Breast epithelium (tissue), 4 donors: ENCODE measurements around the gene MED7. TPM values are rescaled to one million over a fixed set of nuclear protein-coding genes. Genes with fewer than 3 reads are reported as not detected.

ENCODE experiments used
- DNase-seq, 2 donors: peaks; one replicate each; pipeline ENCODE4 v3.0.0-alpha.2; 2019; ENCODE audit warnings: low spot score in 2 of 2
- H3K27ac ChIP-seq, 2 donors: fragments of 200-600 bp; sonication (generic) in 1 of 2; one replicate each; pipeline ENCODE4 v1.5.1; 2016 to 2019; ENCODE audit warnings: mild to moderate bottlenecking in 1 of 2
- H3K27me3 ChIP-seq, 2 donors: fragments of 200-600 bp; sonication (generic) in 1 of 2; one replicate each; pipeline versions ENCODE4 v1.5.1 to v1.6.0; 2017 to 2019; ENCODE audit warnings: control low read depth in 1 of 2, mild to moderate bottlenecking in 1 of 2
- H3K36me3 ChIP-seq: fragments of 200-600 bp; one replicate; pipeline ENCODE4 v1.5.1; 2019
- H3K4me1 ChIP-seq, 2 donors: fragments of 200-600 bp; sonication (generic); one replicate each; pipeline ENCODE4 v1.5.1; 2016 to 2019; ENCODE audit warnings: control low read depth in 1 of 2
- H3K4me3 ChIP-seq, 3 donors: fragments of 200-600 bp; sonication (generic); 1 replicate in 2 of 3; 2 replicates in 1 of 3; pipeline ENCODE4 v1.5.1; 2016 to 2019; ENCODE audit warnings: mild to moderate bottlenecking in 3 of 3, moderate library complexity in 2 of 3
- H3K9me3 ChIP-seq, 2 donors: fragments of 200-600 bp; sonication (generic) in 1 of 2; one replicate each; pipeline ENCODE4 v1.5.1; 2016 to 2019; ENCODE audit warnings: control low read depth in 1 of 2
- POLR2A ChIP-seq: fragments of 450-650 bp; IDR thresholded peaks from one replicate; pipeline ENCODE4 v1.6.1; 2016; ENCODE audit warnings: antibody characterized with exemption, mild to moderate bottlenecking, moderate library complexity
- POLR2AphosphoS5 ChIP-seq, 3 donors: sonication (generic); formaldehyde crosslinking; IDR thresholded peaks; one replicate each; pipeline ENCODE4 v1.6.1; 2017; ENCODE audit warnings: antibody characterized with exemption in 3 of 3
- intact Hi-C: fragments of 100-400 bp; cut with DNase I; formaldehyde crosslinking; loops from one replicate; pipeline ENCODE4 v1.15.1; 2023; ENCODE audit warnings: low total_unique reads
- total RNA-seq, 3 donors: library from RNA; depleted of rRNA; stranded (reverse); fragments of >200 nt; gene quantifications; one replicate each; pipeline ENCODE4 v1.1.0, GENCODE V29; 2016
- TF ChIP-seq, protein P1 (sequence below), 3 donors: fragments of 450-650 bp; IDR thresholded peaks; one replicate each; pipeline ENCODE4 v1.5.1; 2016 to 2017; ENCODE audit warnings: antibody characterized with exemption in 3 of 3, mild to moderate bottlenecking in 3 of 3, moderate library complexity in 3 of 3

MED7 gene
- total RNA-seq, 3 donors from 2014 or later: 12.2 to 15.5 (median 14.4) TPM

DNA sequence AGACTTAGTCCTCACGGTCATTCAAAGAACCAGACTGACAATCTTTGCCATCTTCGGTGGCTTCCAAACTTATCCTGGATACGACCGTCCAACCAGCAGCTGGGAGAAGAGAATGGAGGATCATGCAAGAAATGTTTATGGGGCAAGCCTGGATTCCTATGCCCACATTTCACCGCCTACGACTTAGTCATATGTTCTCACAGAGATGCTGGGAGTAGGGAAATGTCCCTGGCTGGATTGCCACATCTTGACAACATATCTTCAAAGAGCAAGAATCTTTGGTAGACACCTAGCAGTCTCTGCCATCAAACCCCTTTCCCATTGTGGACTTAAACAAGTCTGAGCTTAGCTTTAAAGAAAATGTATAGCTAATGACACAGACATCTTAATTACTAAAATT is 5.0 kb downstream of the MED7 start:
- intact Hi-C loops: no loop called here
- TF ChIP-seq, protein P1, sequence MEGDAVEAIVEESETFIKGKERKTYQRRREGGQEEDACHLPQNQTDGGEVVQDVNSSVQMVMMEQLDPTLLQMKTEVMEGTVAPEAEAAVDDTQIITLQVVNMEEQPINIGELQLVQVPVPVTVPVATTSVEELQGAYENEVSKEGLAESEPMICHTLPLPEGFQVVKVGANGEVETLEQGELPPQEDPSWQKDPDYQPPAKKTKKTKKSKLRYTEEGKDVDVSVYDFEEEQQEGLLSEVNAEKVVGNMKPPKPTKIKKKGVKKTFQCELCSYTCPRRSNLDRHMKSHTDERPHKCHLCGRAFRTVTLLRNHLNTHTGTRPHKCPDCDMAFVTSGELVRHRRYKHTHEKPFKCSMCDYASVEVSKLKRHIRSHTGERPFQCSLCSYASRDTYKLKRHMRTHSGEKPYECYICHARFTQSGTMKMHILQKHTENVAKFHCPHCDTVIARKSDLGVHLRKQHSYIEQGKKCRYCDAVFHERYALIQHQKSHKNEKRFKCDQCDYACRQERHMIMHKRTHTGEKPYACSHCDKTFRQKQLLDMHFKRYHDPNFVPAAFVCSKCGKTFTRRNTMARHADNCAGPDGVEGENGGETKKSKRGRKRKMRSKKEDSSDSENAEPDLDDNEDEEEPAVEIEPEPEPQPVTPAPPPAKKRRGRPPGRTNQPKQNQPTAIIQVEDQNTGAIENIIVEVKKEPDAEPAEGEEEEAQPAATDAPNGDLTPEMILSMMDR (IDR thresholded peaks at IDR 0.05): no peak
- TF ChIP-seq POLR2AphosphoS5 (IDR thresholded peaks at IDR 0.05): no peak
- TF ChIP-seq POLR2A: no peak
- Histone ChIP-seq H3K36me3 (no peaks in the 10 kb centered on the region), H3K9me3 (no peaks in the 10 kb centered on the region), H3K27me3 (no peaks in the 10 kb centered on the region), H3K4me1 (no peaks in the 10 kb centered on the region), H3K27ac (no peak overlapping the region), H3K4me3 (no peak overlapping the region)
- no peak for DNase-seq

DNA sequence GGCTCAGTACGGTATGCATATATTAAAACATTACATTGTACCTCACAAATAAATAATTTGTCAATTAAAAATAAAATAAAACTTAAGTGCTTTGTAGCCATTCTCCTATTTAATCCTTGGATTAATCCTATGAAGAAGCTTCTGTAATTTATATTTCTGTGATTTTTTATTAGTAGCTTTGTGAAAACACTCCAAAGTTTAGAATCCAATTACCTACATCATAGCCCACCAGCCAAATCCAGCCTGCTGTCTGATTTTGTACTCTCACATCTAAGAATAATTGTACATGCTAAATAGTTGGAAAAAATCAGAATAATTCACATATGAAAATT is 10.4 kb downstream of the MED7 start:
- TF ChIP-seq POLR2AphosphoS5 (IDR thresholded peaks at IDR 0.05) (no peak), POLR2A (no peak)
- TF ChIP-seq, protein P1 (IDR thresholded peaks at IDR 0.05): no peak
- Histone ChIP-seq H3K27ac (no peak overlapping the region), H3K27me3 (no peaks in the 10 kb centered on the region), H3K36me3 (no peaks in the 10 kb centered on the region), H3K9me3 (no peaks in the 10 kb centered on the region), H3K4me1 (no peaks in the 10 kb centered on the region), H3K4me3 (no peak overlapping the region)
- no peak for DNase-seq
- intact Hi-C loops: no loop called here

DNA sequence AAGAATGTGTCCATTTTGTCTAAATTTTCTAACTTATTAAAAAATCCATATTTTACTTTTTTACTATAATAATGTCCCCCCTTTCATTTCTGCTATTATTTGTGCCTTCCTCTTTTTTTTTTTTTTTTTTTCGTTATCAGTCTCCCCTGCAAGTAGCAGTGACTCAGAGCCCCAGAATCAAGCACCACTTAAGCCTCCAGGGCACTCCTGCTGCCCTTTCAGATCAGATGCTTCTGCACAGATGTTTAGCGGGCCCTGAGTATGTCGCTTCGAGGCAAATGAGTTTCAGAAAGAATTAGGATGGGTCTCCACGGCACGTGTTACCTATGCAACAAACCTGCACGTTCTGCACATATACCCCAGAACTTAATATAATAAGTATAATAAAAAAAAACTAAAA is 11.7 kb downstream of the MED7 start:
- H3K36me3 ChIP-seq: no peaks in the 10 kb centered on the region
- no peaks in the 10 kb centered on the region for H3K9me3 ChIP-seq
- intact Hi-C loops: no loop called here
- H3K27me3 ChIP-seq: no peaks in the 10 kb centered on the region
- TF ChIP-seq POLR2A (no peak), POLR2AphosphoS5 (IDR thresholded peaks at IDR 0.05) (no peak)
- TF ChIP-seq, protein P1 (IDR thresholded peaks at IDR 0.05): no peak
- no peak overlapping the region for H3K4me3 ChIP-seq
- no peak for DNase-seq
- H3K4me1 ChIP-seq: no peaks in the 10 kb centered on the region
- H3K27ac ChIP-seq: no peak overlapping the region

DNA sequence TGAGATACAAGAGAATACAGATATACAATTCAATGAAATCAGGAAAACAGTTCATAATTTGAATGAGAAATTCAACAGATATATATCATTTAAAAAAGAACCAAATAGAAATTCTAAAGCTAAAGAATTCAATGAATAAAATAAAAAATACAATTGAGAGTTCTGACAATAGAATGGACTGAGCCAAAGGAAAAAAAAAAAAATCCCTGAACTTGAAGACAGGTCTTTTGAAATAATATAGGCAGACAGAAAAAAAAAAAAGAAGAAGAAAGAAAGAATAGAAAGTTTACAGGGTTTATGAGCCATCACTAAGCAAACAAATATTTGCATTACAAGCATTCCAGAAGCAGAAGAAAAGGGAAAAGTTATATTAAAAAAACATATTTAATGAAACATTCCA is 21.0 kb downstream of the MED7 start:
- Histone ChIP-seq H3K27me3 (no peaks in the 10 kb centered on the region), H3K4me1 (no peaks in the 10 kb centered on the region), H3K9me3 (no peaks in the 10 kb centered on the region), H3K4me3 (no peak overlapping the region), H3K36me3 (no peaks in the 10 kb centered on the region), H3K27ac (no peak overlapping the region)
- DNase-seq: no peak
- intact Hi-C loops: no loop called here
- TF ChIP-seq POLR2A (no peak), POLR2AphosphoS5 (IDR thresholded peaks at IDR 0.05) (no peak)
- TF ChIP-seq, protein P1 (IDR thresholded peaks at IDR 0.05): no peak

DNA sequence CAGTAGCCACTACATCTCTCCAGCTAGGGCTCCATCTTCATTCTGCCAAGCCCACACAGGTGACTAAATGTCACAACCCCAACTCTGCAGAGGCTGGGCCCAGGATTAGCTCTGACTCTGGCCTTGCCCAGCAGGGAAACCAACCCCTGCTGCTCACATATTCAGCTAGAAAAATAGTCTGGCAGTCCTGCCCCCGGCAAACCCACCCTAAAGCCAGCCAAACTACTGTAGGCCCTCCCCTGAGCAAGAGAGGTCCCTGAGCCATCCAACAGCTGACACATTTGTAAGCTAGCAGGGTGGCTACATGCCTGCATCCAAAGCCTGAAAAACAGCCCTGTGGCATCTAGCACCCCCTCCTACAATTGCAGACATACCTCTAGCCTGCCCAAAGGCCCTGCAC is 22.6 kb downstream of the MED7 start:
- no peaks in the 10 kb centered on the region for H3K4me1 ChIP-seq
- intact Hi-C loops: no loop called here
- no peaks in the 10 kb centered on the region for H3K9me3 ChIP-seq
- no peak overlapping the region for H3K27ac ChIP-seq
- TF ChIP-seq, protein P1 (IDR thresholded peaks at IDR 0.05): no peak
- TF ChIP-seq POLR2AphosphoS5 (IDR thresholded peaks at IDR 0.05) (no peak), POLR2A (no peak)
- no peaks in the 10 kb centered on the region for H3K36me3 ChIP-seq
- no peak for DNase-seq
- H3K27me3 ChIP-seq: no peaks in the 10 kb centered on the region
- no peak overlapping the region for H3K4me3 ChIP-seq
